AG08396 (cell line): ENCODE data around the gene NME4.
"Not testable (repeated sequence)": the region's sequence is repeated elsewhere in the genome, so short reads cannot be mapped to it uniquely, and the experiment has no call there.

Experiments used
- DNase-seq: peaks from one replicate; pipeline ENCODE4 v3.0.0; 2012; ENCODE audit warnings: low spot score, mixed read lengths

The NME4 gene

GRCh38 chr16:398561-399339, 1.8 kb downstream of the NME4 start:
- DNase-seq, result no peak

GRCh38 chr16:399340-400019, 2.5 kb downstream of the NME4 start:
- no peak for DNase-seq

DNA sequence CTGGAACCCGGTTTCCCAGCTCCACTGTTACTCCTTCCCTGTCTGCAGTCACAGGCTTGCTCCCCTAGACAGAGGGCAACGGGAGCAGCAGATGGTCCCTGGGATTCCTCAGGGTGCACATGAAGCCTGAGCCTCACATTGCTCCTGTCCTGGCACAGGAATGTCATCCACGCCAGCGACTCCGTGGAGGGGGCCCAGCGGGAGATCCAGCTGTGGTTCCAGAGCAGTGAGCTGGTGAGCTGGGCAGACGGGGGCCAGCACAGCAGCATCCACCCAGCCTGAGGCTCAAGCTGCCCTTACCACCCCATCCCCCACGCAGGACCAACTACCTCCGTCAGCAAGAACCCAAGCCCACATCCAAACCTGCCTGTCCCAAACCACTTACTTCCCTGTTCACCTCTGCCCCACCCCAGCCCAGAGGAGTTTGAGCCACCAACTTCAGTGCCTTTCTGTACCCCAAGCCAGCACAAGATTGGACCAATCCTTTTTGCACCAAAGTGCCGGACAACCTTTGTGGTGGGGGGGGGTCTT, 3.1 kb downstream of the NME4 start:
- no peak for DNase-seq

DNA sequence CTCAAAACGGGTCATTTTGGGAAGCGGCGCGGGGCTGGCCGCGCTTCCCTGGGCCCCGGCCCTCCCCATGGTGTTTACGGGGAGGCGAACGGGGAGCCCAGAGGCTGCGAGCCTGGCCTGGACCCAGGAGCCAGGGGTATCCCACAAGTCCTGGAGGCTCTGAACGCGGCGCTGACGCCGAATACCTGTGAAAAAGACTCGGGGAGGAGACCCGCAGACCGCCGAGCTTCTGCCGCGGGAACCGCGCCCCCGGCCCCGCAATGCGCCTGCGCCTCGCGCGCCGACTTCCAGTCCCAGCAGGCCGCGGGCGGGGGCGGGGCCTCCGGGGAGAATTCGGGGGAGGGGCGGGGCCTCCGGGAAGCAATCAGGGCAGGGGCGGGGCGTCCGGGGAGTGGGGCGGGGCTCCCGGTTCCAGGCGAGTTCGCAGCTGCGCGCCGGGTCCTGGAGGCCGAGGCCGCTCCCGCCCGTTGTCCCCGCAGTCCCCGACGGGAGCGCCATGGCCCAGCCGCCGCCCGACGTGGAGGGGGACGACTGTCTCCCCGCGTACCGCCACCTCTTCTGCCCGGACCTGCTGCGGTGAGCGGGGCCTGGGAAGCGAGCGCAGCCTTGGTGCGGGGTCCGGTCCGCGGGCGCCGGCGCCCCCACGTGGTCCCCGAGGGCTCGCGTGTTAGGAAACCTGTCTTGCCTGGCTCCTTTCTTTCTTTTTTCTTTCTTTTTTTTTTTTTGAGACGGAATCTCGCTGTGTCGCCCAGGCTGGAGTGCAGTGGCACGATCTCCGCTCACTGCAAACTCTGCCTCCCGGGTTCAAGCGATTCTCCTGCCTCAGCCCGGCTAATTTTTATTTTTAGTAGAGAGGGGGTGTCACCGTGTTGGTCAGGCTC, 4.7 kb downstream of the NME4 start, which contains the start of gene DECR2:
Gene DECR2, plus strand, starts transcription at position 418 of the 881 bp plus-strand sequence. Its CDS starts 79 bp downstream, at position 497.
- DNase-seq, result peak; percentile 99

GRCh38 chr16:404971-405486, 8.0 kb downstream of the NME4 start:
- DNase-seq, result no peak

DNA sequence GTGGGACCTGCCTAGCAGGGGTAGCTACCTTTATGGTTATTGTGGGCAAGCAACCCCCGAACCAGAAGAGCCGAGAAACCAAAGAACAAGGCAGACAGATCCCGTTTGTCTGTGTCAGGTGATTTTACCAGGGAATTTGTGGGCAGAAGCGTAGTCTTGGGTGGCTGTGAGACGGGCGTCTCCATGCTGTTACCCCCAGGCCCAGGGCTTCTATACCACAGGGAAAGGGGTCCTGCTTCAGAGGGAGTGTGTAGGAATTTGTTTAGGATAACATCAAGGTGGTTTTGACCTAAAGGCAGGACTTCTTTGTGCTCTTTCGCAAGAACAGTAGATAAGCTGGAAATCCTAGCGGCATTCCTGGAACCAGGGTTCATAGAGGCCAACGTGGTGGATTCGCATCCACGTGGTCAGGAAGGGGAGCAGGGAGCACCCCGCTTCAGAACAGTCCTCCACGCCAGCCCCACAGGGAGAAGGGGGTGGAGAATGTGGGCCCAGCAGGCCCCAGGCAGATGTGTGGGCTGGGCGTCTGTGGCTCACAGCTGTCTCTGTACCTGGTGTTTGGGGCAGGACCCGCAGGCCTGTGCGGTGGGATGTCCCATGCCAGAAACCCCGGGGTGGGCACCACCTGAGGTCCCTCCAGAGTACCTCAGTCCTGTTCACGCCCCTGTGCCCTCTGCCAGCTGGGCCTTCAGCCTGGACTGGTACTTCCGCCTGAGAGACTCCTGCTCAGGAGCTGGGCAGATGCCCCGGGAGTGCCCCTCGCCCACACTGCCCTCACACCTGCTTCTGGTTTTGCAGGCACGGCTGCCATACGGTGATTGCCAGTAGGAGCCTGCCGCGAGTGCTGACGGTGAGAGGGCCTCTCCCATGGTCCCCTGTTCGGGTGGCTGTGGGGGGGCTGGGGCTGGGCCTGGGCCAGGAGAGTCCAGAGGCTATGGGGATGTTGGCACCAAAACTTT, 8.8 kb downstream of the NME4 start:
- no peak for DNase-seq

GRCh38 chr16:407253-407652, 10.3 kb downstream of the NME4 start:
- DNase-seq, result peak; percentile 3

DNA sequence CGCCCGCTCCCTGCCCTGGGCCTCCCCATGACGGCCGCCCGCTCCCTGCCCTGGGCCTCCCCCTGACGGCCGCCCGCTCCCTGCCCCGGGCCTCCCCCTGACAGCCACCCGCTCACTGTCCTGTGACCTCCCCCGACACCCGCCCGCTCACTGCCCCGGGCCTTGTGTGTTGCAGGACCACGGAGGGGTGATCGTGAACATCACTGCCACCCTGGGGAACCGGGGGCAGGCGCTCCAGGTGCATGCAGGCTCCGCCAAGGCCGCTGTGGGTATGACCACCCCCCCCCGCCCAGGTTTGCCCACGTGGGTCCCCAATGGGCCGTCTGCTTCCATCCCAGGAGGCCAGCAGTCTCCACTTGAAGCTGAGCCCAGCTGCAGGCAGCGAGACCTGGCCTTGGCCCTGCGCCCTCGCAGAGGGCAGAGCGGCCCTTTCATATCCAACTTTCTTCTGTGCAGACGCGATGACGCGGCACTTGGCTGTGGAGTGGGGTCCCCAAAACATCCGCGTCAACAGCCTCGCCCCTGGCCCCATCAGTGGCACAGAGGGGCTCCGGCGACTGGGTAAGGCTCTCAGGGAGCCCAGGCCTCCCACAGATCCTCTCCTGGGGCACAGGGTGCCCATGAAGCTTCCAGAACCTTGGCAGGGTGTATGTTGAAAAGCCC, 13.6 kb downstream of the NME4 start:
- DNase-seq, result no peak

DNA sequence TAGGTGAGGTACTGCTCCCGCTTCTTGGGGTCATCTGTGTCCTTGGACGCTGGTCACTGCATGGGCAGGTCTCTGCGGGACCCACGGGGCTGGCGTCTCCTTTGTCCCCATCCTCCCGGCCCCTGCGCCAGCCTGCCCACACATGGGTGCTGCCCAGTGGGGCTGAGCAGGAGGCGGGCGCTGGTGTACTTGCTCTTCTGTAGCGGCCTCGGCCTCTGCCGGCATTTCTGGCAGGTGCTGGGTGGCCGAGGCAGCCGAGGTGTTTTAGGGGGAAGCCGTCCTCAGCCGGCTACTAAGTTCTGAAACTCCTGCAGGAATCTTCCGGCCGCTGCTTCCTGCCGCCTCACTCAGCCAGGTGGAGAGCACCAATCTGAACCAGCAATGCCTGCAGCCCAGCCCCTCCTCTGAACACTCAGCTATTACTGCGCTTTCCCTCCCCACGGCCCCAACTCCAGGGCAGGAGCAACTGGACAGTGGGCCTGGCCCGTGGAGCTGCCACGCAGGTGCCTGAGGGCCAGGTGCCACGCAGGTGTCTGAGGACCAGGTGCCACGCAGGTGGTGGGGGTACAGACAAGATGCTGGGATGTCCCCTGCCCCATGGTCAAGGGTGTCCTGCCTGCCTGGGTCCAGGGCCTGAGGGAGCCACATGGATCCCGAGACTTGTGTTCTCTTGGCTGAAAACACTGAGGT, 14.7 kb downstream of the NME4 start:
- no peak for DNase-seq

DNA sequence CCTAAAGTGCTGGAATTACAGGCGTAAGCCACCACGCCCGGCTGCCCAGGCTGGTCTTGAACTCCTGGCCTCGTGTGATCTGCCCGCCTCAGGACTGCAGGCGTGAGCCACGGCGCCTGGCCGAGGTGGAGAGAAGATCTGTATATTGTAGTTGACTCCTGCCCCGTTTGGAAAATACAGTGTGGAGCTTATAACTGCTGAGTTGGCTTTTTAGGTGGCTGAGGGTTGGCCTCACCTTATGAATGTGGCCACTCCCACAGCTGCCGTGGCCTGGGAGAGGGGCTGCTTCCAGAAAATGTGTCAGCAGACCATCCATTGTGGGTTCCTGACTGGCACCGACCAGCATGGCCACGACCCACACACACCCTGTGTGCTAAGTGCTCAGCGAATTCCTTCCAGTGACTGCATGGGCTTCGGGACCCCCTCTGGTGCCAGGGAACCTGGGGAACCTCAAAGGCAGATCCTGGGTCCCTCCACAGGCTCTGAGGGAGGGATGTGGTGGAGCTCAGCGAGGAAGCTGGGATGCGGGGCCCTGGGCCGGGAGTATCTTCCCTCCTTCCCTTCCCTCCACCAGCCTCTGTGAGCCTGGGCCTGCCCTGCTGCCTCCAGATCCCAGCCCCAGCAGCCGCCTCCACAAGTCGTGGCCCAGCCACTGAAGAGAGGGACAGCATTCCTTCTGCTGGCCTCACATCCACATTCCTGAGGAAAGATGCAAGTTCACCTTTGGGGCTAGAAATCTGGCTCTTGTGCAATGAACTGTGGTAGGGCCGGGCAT, 17.6 kb downstream of the NME4 start:
- no peak for DNase-seq

DNA sequence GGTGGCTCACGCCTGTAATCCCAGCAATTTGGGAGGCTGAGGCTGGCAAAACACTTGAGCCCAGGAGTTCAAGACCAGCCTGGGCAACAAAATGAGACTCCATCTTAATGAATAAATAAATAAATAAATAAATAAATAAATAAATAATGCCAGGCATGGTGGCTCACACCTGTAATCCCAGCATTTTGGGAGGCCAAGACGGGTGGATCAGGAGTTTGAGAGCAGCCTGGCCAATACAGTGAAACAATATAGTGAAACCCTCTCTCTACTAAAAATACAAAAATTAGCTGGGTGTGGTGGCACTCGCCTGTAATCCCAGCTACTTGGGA, 18.1 kb downstream of the NME4 start:
- DNase-seq, result not testable (repeated sequence)

DNA sequence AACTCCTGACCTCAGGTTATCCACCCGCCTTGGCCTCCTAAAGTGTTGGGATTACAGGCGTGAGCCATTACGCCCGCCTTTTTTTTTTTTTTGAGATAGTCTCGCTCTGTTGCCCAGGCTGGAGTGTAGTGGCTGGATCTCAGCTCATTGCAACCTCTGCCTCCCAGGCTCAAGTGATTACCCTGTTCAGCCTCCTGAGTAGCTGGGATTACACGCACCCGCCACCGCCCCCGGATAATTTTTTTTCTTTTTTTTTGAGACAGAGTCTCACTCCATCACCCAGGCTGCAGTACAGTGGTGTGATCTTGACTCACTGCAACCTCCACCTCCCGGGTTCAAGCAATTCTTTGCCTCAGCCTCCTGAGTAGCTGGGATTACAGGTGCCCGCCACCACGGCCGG, 25.2 kb downstream of the NME4 start:
- DNase-seq, result not testable (repeated sequence)

GRCh38 chr16:424033-424622, 27.1 kb downstream of the NME4 start:
- DNase-seq, result peak; percentile 94

GRCh38 chr16:424623-425081, 27.7 kb downstream of the NME4 start:
- peak; percentile 47 for DNase-seq

GRCh38 chr16:425082-425718, 28.2 kb downstream of the NME4 start, which contains the start of gene RAB11FIP3:
Gene RAB11FIP3 (plus strand): TSS chr16:425649. CDS start chr16:426007, 358 bp downstream.
- DNase-seq, result peak; percentile 87

DNA sequence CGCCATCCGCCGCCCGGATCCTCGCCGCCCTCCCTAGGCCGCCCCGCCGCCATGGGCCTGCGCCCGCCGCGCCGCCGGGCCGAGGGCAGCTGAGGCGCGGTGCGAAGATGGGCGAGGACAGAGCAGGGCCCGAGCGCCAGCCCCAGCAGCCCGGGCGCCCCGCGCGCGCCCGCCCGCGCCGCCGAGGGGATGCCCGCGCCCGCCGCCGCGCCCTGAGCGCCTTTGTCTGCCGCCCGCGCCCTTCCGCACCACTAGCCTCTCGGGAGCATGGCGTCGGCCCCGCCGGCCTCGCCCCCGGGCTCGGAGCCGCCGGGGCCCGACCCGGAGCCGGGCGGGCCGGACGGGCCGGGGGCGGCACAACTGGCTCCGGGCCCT, 28.7 kb downstream of the NME4 start:
- peak; percentile 50 for DNase-seq

- DNase-seq, result peak; percentile 40
Observed at GRCh38 chr16:426115-426905, 29.3 kb downstream of the NME4 start.
